GM18502 (cell line): Measurements from ENCODE around the gene TSHZ1.

Experiments used
- ATAC-seq: cut with Tn5 transposase; IDR thresholded peaks from one replicate; pipeline ENCODE4 v1.9.1; 2021; ENCODE audit warnings: mild to moderate bottlenecking; ENCODE audit not compliant: unreplicated experiment, poor library complexity

TSHZ1 gene

GRCh38 chr18:75210274-75211001 is at the start of gene TSHZ1:
Gene TSHZ1, plus strand, starts transcription at chr18:75210797. Its CDS starts 1,080 bp downstream, at chr18:75211877.
- ATAC-seq: peak; percentile 44

GRCh38 chr18:75161256-75162028 is 49.2 kb upstream of the TSHZ1 start:
- ATAC-seq: peak; percentile 55

GRCh38 chr18:75162467-75162866 is 48.1 kb upstream of the TSHZ1 start:
- ATAC-seq: no peak

- no peak for ATAC-seq
Observed at GRCh38 chr18:75162978-75163377, 47.6 kb upstream of the TSHZ1 start.

GRCh38 chr18:75163736-75164135 is 46.9 kb upstream of the TSHZ1 start:
- no peak for ATAC-seq

- no peak for ATAC-seq
Observed at GRCh38 chr18:75164479-75164878, 46.1 kb upstream of the TSHZ1 start.

- no peak for ATAC-seq
Observed at GRCh38 chr18:75165926-75166325, 44.7 kb upstream of the TSHZ1 start.

- ATAC-seq: no peak
Observed at GRCh38 chr18:75167137-75167536, 43.5 kb upstream of the TSHZ1 start.

GRCh38 chr18:75167759-75168618 is 42.6 kb upstream of the TSHZ1 start:
- no peak for ATAC-seq

GRCh38 chr18:75168619-75169018 is 42.0 kb upstream of the TSHZ1 start:
- no peak for ATAC-seq

GRCh38 chr18:75169411-75169810 is 41.2 kb upstream of the TSHZ1 start:
- no peak for ATAC-seq

- ATAC-seq: no peak
Observed at GRCh38 chr18:75170022-75170789, 40.4 kb upstream of the TSHZ1 start.

GRCh38 chr18:75170916-75171315 is 39.7 kb upstream of the TSHZ1 start:
- no peak for ATAC-seq

GRCh38 chr18:75172299-75173124 is 38.1 kb upstream of the TSHZ1 start:
- peak; percentile 26 for ATAC-seq

GRCh38 chr18:75173125-75173432 is 37.5 kb upstream of the TSHZ1 start:
- peak; percentile 100 for ATAC-seq

GRCh38 chr18:75173738-75174137 is 36.9 kb upstream of the TSHZ1 start:
- ATAC-seq: no peak

- ATAC-seq: no peak
Observed at GRCh38 chr18:75176849-75177248, 33.7 kb upstream of the TSHZ1 start.

GRCh38 chr18:75178376-75178775 is 32.2 kb upstream of the TSHZ1 start:
- ATAC-seq: no peak

- ATAC-seq: no peak
Observed at GRCh38 chr18:75179819-75180600, 30.6 kb upstream of the TSHZ1 start.
